Right ventricle myocardium inferior (tissue), 1 donor: Measurements from ENCODE around the gene AXIN1. TPM values are rescaled to one million over a fixed set of nuclear protein-coding genes. Genes with fewer than 3 reads are reported as not detected.
"Not testable (repeated sequence)": the region's sequence is repeated elsewhere in the genome, so short reads cannot be mapped to it uniquely, and the experiment has no call there.

Experiments
- ATAC-seq: fragments of 200-7000 bp; cut with Tn5 transposase; one replicate; pipeline ENCODE4 v1.9.1; 2020; ENCODE audit warnings: mild to moderate bottlenecking, moderate library complexity
- DNase-seq: peaks from one replicate; pipeline ENCODE4 v3.0.0; 2021; ENCODE audit errors: missing footprints
- intact Hi-C: fragments of 100-400 bp; cut with DNase I; formaldehyde crosslinking; loops from one replicate; pipeline ENCODE4 v1.11.0; 2022
- total RNA-seq: library from RNA; stranded (reverse); fragmentation: NEBNext Ultra II Directional; extraction: Animal tissue kit (Norgen Biotek cat#: 25700); gene quantifications from one replicate; pipeline ENCODE4 v1.2.1, GENCODE V29; 2021
- donor health status: DM: no; HTN: yes; CAD: no; lungs with severe emphysema.

The AXIN1 gene
- total RNA-seq, 1 donor from 2014 or later = 12.8 TPM

- ATAC-seq (no peak), DNase-seq (peak; percentile 54)
- intact Hi-C loops = no loop called here
These were observed 31.0 kb upstream of the AXIN1 start for GRCh38 chr16:383326-384051.

DNA sequence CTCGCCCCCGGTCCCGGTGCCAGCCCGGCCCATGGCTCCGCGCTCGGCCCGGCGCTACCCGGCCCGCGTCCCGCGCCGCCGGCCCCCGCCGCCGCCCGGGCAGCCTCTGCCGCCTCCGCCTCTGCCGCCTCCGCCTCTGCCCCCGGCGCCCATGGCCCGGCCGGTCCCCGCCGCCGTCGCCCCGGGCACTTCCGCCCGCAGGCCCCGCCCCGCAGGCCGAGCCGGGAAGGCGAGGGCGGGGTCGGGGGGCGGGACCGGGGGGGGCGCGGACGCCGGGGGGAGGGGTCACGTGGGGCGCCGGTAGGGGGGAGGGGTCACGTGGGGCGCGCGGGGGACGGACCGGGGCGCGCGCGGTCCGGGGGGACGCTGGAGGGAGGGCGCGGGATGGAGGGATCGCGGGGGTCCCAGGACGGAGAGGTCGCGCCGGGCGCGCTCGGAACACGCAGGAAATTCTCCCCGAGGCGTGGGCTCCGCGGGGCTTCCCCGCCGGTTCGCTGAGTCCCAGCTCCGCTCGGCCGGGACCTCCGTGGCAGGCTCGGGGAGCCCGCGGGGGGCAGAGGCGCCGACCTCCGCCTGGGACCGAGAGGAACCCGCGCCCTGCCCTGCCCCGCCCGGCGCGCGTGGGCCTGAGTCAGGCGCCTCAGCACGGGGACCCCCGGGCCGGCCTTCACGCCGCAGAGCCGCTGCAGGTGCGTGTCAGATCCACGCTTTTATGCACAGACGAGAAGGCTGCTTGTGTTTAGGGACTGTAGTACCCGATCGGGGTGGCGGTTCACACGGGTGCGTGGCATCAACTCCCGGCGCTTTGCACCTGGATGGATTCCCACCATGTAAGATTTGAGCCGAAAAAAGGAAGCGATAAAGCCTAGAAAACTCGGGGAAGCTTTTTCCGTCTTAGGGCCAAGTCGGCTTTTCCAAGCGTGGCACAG, 29.5 kb upstream of the AXIN1 start, which contains the start of gene PGAP6:
Gene PGAP6 (minus strand): TSS at position 190 of the 929 bp plus-strand sequence. CDS start 157 bp downstream, at position 33.
- DNase-seq = peak; percentile 82
- peak; percentile 75 for ATAC-seq
- intact Hi-C loops = no loop called here

GRCh38 chr16:381012-381788, 28.7 kb upstream of the AXIN1 start:
- ATAC-seq (peak; percentile 32), DNase-seq (peak; percentile 80)
- intact Hi-C loops = no loop called here

DNA sequence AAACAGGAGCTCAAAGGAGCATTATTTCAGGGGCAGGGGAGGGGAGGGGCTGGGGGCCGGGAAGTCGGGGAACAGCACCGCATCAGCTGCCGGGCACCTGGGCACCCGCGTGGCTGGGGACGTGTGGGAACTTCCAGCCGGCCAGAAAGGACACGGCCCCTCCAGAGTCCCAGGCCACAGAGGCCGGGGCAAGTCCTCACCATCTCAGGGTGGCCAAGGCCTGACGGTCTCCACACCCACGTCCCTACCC, 28.2 kb upstream of the AXIN1 start:
- DNase-seq = peak; percentile 68
- ATAC-seq = no peak

DNA sequence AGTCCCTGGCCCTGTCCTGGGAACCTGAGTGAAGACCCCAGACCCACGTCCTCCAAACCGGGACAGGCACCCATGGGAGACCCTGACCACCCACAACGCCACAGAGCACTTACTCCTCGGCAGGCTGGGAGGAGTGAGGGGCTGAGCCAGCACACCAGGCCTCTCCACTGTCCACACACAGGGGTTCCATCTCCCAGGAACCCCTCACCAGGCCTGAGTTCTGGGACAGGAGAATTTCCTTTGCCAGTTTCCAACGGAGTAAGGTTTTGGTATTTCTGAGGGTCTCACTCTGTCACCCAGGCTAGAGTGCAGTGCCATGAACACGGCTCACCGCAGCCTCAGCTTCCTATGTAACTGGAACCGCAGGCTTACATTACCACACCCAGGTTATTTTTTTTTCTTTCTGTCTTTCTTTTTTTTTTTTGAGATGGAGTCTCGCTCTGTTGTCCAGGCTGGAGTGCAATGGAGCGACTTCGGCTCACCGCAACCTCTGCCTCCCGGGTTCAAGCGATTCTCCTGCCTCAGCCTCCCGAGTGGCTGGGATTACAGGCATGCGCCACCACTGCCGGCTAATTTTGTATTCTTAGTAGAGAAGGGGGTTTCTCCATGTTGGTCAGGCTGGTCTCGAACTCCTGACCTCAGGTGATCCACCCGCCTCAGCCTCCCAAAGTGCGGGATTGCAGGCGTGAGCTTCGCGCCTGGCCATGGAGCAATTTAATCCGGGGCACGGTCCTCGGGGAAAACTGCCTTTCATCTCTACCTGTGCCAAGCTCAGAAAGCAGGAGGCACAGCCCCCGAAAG, 27.6 kb upstream of the AXIN1 start:
- DNase-seq (peak; percentile 52), ATAC-seq (no peak)
- intact Hi-C loops = no loop called here

More for the DNA sequence above, 28.2 kb upstream of the AXIN1 start:
- intact Hi-C loops = no loop called here

DNA sequence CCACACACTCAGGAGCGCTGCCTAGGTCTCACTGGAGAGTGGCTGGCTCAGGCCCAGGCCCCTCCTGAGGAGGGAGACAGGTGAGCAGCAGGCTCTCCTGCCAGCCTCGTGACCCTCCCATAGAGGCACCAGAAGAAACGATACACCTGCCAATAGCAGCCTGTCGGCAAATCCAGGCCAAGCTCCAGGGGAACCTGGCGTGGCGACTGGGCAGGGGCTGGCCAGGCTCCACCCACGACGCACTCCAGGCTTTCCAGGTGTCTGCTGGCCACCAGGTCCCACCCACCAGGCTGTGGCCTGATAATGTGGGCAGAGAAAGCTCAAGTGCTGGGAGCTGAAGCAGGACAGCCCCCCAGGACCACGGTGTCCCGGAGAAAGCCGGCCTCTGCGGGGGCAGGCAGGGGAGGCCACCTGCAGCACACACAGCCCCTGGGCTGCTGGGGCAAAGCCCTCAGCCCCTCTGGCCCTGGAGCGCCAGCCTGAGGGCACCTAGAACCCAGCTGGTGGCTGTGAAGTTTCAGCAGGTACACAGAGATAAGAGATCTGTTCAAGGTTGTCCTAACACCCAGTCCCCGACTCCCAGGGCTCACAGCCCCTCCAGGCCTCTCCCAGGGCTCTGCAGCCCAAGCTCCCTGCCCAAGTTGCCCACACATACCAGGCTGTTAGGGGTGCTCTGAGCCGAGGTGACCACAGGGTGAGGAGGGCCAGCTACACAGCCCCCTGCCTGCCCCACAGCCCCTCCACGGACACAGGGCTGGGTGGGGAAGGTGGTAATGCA, 26.8 kb upstream of the AXIN1 start:
- DNase-seq = peak; percentile 26
- ATAC-seq = no peak
- intact Hi-C loops = no loop called here

DNA sequence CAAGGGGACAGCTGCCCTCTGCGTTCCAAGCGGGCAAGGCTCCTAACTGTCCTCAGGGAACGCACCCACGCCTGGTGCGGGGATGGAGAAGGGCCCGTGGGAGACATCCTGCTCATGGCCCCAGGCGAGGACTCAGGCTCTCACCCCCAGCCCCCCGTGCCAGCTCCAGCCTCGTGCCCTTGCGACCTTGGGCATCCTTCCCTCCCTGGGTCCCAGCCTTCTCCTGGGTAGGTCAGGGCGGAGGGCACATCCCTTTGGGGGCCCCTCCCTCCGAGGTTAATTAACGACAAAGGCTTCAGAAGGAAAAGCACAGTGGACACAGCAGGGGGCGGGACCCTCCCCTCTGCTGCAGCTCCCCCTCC, 26.3 kb upstream of the AXIN1 start:
- intact Hi-C loops = no loop called here
- no peak for ATAC-seq
- DNase-seq = no peak

DNA sequence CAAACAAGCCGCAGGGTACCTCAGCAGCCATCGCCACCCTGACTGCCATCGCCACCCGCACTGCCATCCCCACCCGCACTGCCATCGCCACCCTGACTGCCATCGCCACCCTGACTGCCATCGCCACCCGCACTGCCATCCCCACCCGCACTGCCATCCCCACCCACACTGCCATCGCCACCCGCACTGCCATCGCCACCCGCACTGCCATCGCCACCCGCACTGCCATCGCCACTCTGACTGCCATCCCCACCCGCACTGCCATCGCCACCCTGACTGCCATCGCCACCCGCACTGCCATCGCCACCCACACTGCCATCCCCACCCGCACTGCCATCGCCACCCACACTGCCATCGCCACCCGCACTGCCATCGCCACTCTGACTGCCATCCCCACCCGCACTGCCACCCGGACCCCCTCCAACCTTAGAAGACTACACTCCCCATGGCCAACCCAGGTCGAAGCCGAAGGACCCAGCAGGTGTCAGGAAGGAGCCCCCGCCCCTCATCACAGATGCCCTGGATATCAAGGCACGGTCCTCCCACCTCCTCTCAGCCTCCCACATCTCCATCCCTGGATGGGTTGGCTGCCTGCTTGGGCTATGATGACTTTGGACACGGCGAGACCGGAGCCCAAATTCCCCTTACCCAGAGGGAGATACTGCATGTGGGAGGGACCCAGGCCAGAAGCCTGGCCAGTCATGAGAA, 25.7 kb upstream of the AXIN1 start:
- intact Hi-C loops = not testable (repeated sequence)
- peak; percentile 58 for DNase-seq

DNA sequence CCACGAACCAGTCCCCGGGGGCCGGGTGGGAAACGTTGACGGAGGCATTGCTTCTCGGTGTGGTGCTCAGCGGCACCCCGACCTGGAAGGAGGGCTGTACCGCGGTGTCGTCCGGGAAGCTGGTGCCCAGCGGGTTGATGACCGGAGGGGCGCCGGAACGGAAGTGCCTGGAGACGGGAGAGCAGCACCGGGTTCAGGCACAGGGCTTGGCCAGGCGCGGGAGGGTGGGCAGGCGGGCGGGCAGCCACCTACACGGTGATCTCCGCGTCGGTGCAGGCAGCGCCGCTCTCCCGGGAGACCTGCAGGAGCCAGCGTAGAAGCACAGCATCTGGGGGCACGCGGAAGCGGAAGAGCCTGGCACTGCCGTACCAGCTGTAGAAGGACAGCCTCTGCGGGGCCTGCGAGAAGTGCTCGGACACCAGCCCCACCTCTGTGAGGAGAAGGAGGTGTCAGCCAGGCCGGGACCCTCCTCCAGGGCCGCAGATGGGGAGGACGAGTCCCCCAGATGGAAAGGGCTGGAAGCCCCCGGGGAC, 25.0 kb upstream of the AXIN1 start:
- intact Hi-C loops = no loop called here
- DNase-seq = no peak

More for the DNA sequence above, 25.7 kb upstream of the AXIN1 start:
- not testable (repeated sequence) for ATAC-seq

DNA sequence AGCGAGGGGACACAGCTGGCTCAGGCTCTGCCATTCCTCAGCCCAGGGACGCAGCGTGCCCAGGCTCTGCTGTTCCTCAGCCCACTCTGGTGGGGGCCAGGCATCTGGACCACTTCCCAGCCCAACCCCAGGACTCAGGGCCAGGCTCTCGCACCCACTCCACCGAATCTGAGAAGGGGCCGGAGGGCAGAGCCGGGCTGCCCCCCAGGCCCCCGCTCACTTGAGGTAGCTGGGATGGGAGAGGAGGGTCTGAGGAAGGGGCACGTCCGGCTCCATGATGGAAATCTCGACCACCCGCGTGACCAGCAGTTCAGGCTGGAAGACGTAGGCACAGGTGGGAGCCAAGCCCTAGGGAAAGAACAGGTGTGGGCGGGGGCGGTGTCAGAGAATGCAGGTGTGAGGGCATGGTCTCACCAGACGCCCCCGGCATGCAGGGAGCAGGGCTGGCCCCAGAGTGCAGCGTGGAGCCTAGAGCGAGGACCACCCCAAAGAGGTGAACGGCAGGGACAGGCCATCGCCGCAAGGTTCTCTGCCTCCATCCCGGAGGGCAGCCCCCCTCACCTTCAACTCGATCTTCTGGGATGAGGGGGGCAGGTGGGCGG, 24.4 kb upstream of the AXIN1 start:
- no peak for DNase-seq
- intact Hi-C loops = no loop called here
- no peak for ATAC-seq

More for the DNA sequence above, 25.0 kb upstream of the AXIN1 start:
- ATAC-seq = no peak

GRCh38 chr16:375927-376816, 23.6 kb upstream of the AXIN1 start:
- DNase-seq (no peak), ATAC-seq (no peak)
- intact Hi-C loops = no loop called here

- DNase-seq = peak; percentile 4
- no peak for ATAC-seq
- intact Hi-C loops = no loop called here
These were observed 22.7 kb upstream of the AXIN1 start for GRCh38 chr16:375212-375611.

DNA sequence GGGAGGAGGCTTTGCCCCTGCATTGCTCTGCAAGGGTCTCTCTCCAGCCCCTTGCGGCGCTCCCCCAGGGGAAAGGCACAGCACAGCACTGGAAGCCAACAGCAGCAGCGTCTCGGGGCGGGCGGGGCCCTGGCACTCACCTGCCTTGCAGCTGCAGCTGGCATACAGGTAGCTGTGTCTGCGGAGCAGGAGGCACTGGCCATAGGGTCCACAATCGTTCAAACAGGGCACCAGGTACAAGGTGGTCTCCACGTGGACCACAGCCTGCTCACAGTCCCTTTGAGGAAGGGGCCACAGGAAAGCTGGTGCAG, 22.0 kb upstream of the AXIN1 start:
- intact Hi-C loops = no loop called here
- ATAC-seq = no peak

DNA sequence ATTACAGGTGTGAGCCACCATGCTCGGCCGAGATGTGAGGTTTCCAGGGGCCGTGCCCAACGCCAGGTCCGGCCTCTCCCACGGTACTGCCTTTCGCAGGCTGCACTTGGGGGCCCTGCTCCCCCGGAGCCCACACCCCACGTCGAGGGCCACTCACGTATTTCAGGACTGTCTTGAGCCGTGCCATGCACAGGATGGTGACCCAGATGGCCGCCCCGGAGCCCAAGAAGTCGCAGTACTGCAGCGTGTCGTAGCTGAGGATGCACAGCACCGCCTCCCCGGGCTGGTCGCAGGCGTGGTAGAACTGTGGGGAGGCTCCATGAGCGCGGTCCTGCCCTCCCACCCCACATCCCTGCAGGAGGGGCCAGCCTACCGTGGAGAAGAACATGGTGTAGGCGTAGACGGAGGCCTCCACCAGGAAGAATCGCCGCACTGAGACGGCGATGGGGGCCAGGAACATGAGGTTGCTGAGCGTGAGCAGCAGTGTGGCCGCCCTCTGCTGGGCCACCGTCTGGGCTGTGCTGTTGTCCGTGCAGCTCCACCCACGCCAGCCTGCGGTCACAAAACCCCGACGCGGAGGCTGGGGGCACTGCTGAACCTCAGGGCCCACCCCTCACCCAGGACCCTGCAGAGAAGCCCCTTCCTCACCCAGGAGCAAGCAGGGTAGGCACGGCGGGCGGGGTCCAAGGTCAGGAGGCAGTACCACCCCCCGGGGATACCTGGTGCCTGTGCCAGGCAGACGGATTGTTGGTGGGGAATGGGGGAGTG, 21.5 kb upstream of the AXIN1 start:
- peak; percentile 55 for DNase-seq
- intact Hi-C loops = no loop called here

More for the DNA sequence above, 22.0 kb upstream of the AXIN1 start:
- DNase-seq = peak; percentile 60

DNA sequence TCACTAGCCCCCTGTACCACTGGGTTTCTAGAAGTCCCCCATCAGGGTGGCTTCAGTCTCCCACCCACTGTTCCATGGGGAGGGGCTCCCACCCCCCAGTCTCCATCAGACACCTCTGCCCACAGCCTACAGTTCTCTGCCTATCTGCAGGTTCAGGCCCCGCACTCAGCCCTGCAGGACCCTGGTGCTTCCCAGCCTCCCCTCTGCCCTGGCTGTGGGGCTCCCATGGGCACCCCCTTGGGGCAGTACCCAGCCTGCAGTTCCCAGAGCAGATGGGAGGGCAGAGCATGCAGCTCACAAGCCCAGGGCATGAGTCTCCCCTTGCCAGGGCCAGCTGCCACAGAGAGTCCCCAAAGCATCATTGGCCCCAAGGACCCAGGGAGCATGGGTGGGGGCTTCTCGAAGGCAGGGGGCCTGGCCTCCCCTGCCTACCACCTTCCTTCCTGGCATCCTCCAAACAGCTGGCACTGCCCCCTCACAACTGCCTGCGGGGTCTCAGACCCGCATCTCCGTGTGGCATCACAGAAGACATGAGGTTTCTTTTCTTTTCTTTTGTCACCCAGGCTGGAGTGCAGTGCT, 20.6 kb upstream of the AXIN1 start:
- ATAC-seq (no peak), DNase-seq (peak; percentile 8)
- intact Hi-C loops = no loop called here

More for the DNA sequence above, 21.5 kb upstream of the AXIN1 start:
- ATAC-seq = no peak
